Memory B cell (primary cell): ENCODE results near the gene SPNS1.
A peak's percentile ranks its signal among the peaks of the same experiment; 100 is the strongest.

Source experiments
- ATAC-seq: fragments of 150-1000 bp; cut with Tn5 transposase; 2 replicates; pipeline ENCODE4 v1.10.0; 2021; ENCODE audit warnings: low read depth, mild to moderate bottlenecking, moderate library complexity
- DNase-seq, 2 donors: peaks; one replicate each; pipeline ENCODE4 v3.0.0; 2022; ENCODE audit warnings: low spot score in 2 of 2
- H3K27ac Mint-ChIP-seq: one replicate; pipeline ENCODE4 v1.8.0; 2022; ENCODE audit warnings: mild to moderate bottlenecking, moderate library complexity, mixed read lengths
- H3K27me3 Mint-ChIP-seq: one replicate; pipeline ENCODE4 v1.8.0; 2022; ENCODE audit warnings: mixed read lengths
- H3K36me3 Mint-ChIP-seq: one replicate; pipeline ENCODE4 v1.8.0; 2022; ENCODE audit warnings: mild to moderate bottlenecking, mixed read lengths
- H3K4me1 Mint-ChIP-seq: one replicate; pipeline ENCODE4 v1.8.0; 2022; ENCODE audit warnings: mixed read lengths
- H3K4me3 Mint-ChIP-seq: one replicate; pipeline ENCODE4 v1.8.0; 2022; ENCODE audit warnings: mild to moderate bottlenecking, moderate library complexity, mixed read lengths
- H3K9me3 Mint-ChIP-seq: one replicate; pipeline ENCODE4 v1.8.0; 2022; ENCODE audit warnings: mixed read lengths

SPNS1 gene

DNA sequence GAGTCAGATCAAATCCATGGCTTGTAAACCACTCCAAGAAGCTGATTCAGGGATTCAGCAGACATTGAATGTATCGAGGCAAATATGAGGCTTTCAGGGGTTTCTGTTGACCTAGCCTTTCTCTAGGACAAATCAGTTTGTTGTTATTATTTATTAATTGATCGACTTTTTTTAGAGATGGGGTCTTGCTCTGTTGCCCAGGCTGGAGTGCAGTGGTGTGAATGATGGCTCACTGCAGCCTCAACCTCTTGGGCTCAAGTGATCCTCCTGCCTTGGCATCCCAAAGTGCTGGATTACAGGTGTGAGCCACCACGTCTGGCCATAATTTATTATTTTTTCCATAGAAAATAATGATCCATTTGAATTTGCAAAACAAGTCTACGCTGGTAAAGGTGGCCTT lies 37.3 kb downstream of the SPNS1 start:
- Mint-ChIP-seq H3K4me1 (peaks cover 4% of the 10 kb centered on the region), H3K27me3 (peaks cover 5% of the 10 kb centered on the region), H3K9me3 (no peaks in the 10 kb centered on the region), H3K36me3 (no peaks in the 10 kb centered on the region), H3K4me3 (no peak overlapping the region), H3K27ac (peak overlapping the region; percentile 1)
- ATAC-seq = no peak
- no peak for DNase-seq

DNA sequence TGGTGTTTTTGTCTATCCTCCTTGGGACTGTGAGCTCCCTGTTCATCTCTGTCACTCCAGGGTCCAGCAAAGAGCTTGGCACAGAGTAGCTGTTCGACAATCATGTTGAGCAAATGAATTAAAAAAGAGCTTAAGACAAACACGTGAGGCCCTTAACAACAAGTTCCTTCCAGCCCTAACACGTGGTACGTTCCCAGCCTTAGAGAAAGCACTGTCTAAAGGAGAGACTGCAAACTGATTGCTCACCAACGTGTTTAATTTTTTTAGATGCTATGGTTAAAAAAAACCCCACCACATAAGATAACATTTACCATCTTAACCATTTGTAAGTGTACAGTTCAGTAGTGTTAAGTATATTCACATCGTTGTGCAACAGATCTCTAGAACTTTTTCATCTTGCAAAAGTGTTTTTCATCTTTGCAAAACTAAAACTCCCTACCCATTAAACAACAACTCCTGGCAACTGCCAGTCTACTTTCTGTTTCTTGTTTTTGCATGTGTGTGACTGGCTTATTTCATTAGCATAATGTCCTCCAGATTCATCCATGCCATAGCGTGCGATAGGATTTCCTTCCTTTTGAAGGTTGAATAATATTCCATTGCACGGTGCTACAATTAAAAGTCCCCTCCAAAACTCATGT lies 38.5 kb downstream of the SPNS1 start:
- Mint-ChIP-seq H3K4me1 (peaks cover 4% of the 10 kb centered on the region), H3K36me3 (no peaks in the 10 kb centered on the region), H3K9me3 (no peaks in the 10 kb centered on the region), H3K4me3 (no peak overlapping the region), H3K27ac (no peak overlapping the region), H3K27me3 (peaks cover 4% of the 10 kb centered on the region)
- ATAC-seq = no peak
- no peak for DNase-seq

DNA sequence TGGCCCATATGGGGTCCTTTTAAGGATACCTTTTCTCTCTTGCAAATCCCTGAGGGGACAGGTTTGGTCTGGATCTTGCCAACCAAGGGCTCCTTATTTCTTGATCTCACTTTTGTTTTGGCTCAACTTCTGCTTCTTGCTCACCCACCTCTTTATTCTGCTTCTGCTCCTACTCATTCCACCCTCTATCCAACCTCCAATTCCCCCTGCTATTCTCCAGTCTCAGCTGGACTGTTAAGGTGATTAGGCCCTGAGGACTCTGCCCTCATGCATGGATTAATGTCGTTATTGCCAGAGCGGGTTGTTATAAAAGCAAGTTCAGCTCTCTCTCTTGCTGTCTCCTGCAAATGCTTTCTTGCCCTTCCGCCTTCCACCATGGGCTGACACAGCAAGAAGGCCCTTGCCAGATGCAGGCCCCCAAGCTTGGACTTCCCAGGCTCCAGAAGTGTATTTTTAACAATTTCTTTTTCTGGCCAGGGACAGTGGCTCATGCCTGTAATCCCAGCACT lies 40.0 kb downstream of the SPNS1 start:
- ATAC-seq = no peak
- Mint-ChIP-seq H3K4me3 (no peak overlapping the region), H3K4me1 (no peaks in the 10 kb centered on the region), H3K36me3 (no peaks in the 10 kb centered on the region), H3K9me3 (no peaks in the 10 kb centered on the region), H3K27ac (no peak overlapping the region), H3K27me3 (no peaks in the 10 kb centered on the region)
- no peak for DNase-seq

DNA sequence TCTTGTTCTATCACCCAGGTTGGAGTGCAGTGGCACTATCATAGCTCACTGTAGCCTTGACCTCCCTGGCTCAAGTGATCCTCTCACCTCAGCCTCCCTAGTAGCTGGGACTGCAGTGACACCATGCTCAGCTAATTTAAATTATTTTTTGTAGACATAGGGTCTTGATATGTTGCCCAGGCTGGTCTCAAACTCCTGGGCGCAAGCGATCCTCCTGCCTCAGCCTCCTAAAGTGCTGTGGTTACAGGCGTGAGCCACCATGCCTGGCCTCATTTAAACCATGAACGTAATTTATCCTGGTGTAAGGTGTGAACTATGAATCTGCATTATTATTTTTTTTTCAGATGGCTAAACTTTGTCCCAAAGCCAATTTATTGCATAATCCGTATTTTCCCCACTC lies 47.6 kb downstream of the SPNS1 start:
- no peaks in the 10 kb centered on the region for H3K4me1 Mint-ChIP-seq
- H3K36me3 Mint-ChIP-seq = no peaks in the 10 kb centered on the region
- H3K27ac Mint-ChIP-seq = no peak overlapping the region
- H3K4me3 Mint-ChIP-seq = no peak overlapping the region
- peaks cover 9% of the 10 kb centered on the region for H3K27me3 Mint-ChIP-seq
- no peaks in the 10 kb centered on the region for H3K9me3 Mint-ChIP-seq
- ATAC-seq = no peak
- DNase-seq = no peak

DNA sequence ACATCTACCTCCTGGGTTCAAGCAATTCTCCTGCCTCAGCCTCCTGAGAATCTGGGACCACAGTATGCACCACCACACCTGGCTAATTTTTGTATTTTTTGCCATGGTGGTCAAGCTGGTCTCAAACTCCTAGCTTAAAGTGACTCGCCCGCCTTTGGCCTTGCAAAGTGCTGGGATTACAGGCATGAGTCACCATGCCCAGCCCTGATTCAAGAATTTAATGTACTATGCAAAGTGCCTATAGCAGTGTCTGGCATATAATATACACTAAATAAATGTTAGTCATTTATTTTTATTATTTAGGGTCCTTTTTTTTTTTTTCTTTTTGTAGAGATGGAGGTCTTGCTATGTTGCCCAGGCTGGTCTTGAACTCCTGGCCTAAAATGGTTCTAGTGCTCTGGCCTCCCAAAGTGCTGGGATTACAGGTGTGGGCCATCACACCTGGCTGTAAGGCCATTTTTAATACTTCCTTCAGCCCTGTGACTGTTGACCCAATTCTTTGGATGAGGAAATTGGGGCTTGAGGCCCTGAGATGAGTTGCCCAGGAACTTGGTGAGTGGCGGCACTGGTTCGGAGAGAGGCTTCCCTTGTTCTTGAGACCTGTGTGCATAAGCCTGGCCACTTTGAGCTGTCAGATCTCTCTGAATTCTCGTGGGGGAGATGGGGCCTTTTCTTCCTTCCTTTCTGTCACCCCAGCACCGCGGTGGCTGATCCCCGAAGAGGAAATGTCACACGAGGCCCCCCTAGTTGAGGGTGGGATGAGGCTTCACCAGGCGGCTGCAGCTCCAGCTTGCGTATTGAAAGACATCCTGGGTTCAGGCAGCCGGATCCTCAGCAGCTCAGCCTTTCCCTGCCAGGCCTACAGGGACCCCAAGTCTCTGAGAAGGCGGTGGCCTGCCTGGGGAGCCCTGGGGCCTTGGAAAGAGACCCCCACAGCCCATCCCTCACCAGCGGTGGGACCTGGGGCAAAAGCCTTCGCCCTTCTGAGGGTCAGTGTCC lies 49.0 kb downstream of the SPNS1 start:
- H3K27me3 Mint-ChIP-seq = peaks cover 12% of the 10 kb centered on the region
- H3K4me1 Mint-ChIP-seq = peaks cover 3% of the 10 kb centered on the region
- DNase-seq (no peak), ATAC-seq (no peak)
- H3K36me3 Mint-ChIP-seq = no peaks in the 10 kb centered on the region
- no peak overlapping the region for H3K27ac Mint-ChIP-seq
- no peaks in the 10 kb centered on the region for H3K9me3 Mint-ChIP-seq
- no peak overlapping the region for H3K4me3 Mint-ChIP-seq

DNA sequence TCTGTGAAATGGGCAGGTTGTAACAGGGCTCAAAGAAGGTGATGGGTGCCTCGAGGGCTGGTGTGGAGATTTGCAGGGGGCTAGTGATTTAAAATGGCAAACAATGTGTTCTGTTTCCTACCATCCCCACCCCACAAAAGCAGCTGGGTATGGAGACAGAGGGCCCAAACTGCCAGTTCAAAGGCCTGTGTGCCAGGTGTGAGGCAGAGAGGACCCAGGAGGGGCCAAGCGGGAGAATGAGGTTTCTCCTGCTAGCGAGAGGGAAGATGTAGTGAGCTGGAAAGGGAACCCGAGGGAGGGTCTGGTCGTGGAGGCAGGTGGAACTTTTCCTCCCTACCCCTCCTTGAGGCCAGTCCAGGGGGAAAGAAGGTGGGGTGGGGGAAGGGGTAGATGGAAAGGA lies 49.7 kb downstream of the SPNS1 start:
- no peak for DNase-seq
- no peak for ATAC-seq
- no peak overlapping the region for H3K27ac Mint-ChIP-seq
- no peaks in the 10 kb centered on the region for H3K36me3 Mint-ChIP-seq
- H3K4me3 Mint-ChIP-seq = no peak overlapping the region
- H3K9me3 Mint-ChIP-seq = no peaks in the 10 kb centered on the region
- peaks cover 12% of the 10 kb centered on the region for H3K27me3 Mint-ChIP-seq
- peaks cover 3% of the 10 kb centered on the region for H3K4me1 Mint-ChIP-seq

DNA sequence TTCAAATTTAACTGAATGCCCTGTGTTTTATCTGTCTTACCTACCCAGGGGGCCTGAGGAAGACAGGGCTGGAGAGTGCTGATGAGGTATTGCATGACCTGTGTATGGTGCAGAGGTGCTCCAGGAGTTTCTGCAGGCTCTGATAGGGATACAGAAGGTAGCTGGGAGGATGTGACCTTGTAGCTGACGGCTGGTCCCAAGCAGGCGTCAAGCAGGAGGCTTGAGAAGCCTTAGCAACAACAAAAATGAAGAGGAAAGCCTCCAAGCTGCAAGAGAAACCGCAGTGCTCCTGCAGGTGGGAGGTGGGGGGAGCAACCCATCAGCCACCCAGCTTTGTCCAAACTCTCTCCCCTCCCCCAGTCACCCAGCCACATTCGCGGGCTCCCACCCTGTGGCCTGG lies 50.6 kb downstream of the SPNS1 start:
- H3K36me3 Mint-ChIP-seq = no peaks in the 10 kb centered on the region
- no peaks in the 10 kb centered on the region for H3K9me3 Mint-ChIP-seq
- no peak overlapping the region for H3K27ac Mint-ChIP-seq
- peaks cover 12% of the 10 kb centered on the region for H3K27me3 Mint-ChIP-seq
- H3K4me3 Mint-ChIP-seq = no peak overlapping the region
- peaks cover 3% of the 10 kb centered on the region for H3K4me1 Mint-ChIP-seq
- DNase-seq (no peak), ATAC-seq (no peak)

DNA sequence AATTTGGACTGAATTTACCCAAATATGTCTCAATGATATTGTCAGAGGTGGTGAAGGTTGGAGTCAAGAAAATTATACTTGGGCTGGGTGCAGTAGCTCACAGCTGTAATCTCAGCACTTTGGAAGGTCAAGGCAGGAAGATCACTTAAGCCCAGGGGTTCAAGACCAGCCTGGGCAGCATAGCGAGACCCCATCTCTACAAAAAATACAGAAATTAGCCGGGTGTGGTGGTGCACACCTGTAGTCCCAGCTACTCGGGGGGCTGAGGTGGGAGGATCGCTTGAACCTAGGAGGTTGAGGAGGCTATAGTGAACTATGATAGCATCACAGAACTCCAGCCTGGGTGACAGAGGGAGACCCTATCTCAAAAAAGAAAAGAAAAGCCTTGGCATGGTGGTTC lies 51.2 kb downstream of the SPNS1 start:
- DNase-seq (no peak), ATAC-seq (no peak)
- Mint-ChIP-seq H3K4me3 (no peak overlapping the region), H3K27me3 (peaks cover 12% of the 10 kb centered on the region), H3K27ac (no peak overlapping the region), H3K36me3 (no peaks in the 10 kb centered on the region), H3K9me3 (no peaks in the 10 kb centered on the region), H3K4me1 (peaks cover 3% of the 10 kb centered on the region)

DNA sequence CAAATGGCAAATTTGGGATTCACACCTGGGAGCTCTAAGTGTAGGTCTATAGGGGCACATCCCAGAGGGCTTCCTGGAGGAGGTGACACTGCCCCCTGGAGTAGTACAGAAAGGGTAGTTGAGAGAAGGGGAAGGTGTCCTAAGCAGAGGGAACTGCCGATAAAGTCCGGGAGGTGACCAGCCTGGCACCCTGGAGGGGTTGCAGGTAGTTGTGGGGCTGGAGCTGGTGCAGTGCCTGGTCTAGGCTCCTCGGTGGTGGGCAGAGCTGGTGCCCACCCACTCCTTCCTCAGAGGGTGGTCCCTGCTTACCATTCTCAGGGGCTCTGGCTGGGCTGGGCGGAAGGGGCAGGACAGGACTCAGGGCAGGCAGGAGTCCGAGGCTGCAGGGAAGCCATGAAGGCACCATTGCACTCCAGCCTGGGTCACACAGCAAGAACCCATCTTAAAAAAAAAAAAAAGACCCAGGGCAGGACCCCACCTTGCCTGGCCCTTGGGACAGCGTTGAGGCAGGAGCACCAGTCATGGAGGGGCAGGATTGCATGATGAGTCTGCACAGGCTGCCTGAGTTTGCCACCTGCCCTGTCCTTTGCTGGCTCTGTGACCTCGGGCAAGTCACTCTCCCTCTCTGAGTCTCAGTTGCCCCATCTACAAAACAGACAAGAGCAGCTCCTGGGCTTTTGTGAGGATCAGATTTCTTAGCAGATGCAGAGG lies 54.0 kb downstream of the SPNS1 start:
- Mint-ChIP-seq H3K27ac (no peak overlapping the region), H3K9me3 (peaks cover 1% of the 10 kb centered on the region), H3K36me3 (no peaks in the 10 kb centered on the region), H3K4me3 (no peak overlapping the region), H3K4me1 (peaks cover 6% of the 10 kb centered on the region), H3K27me3 (peaks cover 10% of the 10 kb centered on the region)
- no peak for ATAC-seq
- no peak for DNase-seq

DNA sequence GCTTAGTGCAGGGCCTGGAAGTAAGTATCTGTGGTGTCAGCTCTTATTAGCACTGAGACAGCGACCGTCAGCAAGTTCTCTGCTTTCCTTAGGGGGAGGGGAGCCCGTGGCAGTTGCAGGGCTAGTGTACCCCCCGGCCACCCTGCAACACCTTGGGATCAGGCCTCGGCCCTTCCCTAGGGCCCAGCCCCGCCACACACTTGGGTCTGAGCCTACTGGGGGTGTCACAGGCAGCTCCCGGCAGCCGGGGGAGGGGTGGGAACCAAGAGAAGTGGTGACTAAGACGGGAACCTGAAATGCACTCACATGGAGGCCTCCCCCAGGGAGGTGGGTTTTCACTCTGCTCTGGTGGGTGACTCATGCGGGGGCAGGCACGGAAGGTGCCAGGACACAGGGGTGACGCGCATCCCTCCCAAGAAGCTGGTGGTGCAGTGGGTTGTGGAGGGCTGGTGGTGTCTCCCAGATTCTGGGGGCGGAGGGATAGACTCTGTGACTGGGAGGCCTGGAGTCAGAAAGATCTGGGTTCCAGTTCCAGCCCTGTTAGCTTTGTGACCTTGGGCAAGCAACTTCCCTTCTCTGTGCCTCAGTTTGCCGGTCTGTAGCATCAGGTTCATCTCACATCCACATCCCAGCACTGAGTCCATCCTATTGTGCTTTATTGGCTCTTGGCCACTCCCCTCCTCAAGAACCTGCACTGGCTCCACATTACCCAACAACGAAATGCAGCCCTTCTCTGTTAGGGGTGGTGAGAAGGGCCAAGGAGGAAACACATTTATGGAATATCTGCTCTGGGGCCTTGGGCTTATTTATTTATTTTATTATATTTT lies 54.8 kb downstream of the SPNS1 start:
- Mint-ChIP-seq H3K27ac (no peak overlapping the region), H3K4me1 (peaks cover 6% of the 10 kb centered on the region), H3K27me3 (peaks cover 7% of the 10 kb centered on the region), H3K9me3 (peaks cover 3% of the 10 kb centered on the region), H3K4me3 (no peak overlapping the region), H3K36me3 (no peaks in the 10 kb centered on the region)
- DNase-seq (no peak), ATAC-seq (no peak)

DNA sequence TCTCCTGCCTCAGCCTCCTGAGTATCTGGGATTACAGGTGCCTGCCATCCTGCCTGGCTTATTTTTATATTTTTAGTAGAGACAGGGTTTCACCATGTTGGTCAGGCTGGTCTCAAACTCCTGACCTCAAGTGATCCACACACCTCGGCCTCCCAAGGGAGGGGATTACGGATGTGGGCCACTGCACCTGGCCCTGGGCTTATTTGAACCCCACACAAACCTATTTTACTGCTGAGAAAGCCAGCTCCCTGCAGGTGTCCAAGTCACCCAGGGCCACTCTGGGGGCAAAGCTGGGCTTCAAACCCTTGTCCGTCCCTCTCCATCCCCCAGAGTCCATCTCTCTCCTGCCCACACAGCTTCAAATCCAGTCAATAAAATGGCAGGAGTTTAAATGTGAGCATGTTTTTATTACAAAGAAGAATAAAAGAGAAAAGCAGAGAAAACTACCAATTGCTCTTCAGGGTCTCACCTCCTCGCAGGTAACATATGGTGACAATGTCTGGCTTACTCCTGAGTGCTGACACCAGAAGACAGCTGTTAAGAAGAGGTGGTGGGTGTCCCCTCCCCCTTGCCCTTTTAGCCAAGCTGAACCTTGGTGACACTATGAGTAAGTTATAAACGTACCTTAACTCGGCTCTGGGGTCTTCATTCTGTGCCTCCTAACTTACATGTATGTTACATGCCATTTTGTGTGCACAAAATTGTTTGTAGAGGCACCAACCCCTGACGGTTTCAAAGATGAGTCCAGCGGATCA lies 55.7 kb downstream of the SPNS1 start:
- DNase-seq = no peak
- no peaks in the 10 kb centered on the region for H3K36me3 Mint-ChIP-seq
- no peak overlapping the region for H3K4me3 Mint-ChIP-seq
- H3K27me3 Mint-ChIP-seq = peaks cover 4% of the 10 kb centered on the region
- H3K4me1 Mint-ChIP-seq = peaks cover 6% of the 10 kb centered on the region
- no peak overlapping the region for H3K27ac Mint-ChIP-seq
- no peak for ATAC-seq
- peaks cover 3% of the 10 kb centered on the region for H3K9me3 Mint-ChIP-seq
